Measurements from ENCODE around the gene MYO5B.
"Not testable (repeated sequence)": the region's sequence is repeated elsewhere in the genome, so short reads cannot be mapped to it uniquely, and the experiment has no call there.

MYO5B gene

GRCh38 chr18:49854681-49855080, 340.3 kb downstream of the MYO5B start:
- DNase-seq (ENCODE audit: low spot score): no peak

GRCh38 chr18:49853436-49853835, 341.5 kb downstream of the MYO5B start:
- no peak for DNase-seq (ENCODE audit: low spot score)

- no peak for DNase-seq (ENCODE audit: low spot score)
Observed at GRCh38 chr18:49853011-49853410, 341.9 kb downstream of the MYO5B start.

- no peak for DNase-seq (ENCODE audit: low spot score)
Observed at GRCh38 chr18:49851624-49852023, 343.3 kb downstream of the MYO5B start.

GRCh38 chr18:49850636-49851035, 344.3 kb downstream of the MYO5B start:
- no peak for DNase-seq (ENCODE audit: low spot score)

- DNase-seq (ENCODE audit: low spot score): no peak
Observed at GRCh38 chr18:49849331-49850217, 345.4 kb downstream of the MYO5B start.

GRCh38 chr18:49848115-49848514, 346.8 kb downstream of the MYO5B start:
- DNase-seq (ENCODE audit: low spot score): no peak

- DNase-seq (ENCODE audit: low spot score): no peak
Observed at GRCh38 chr18:49847524-49847923, 347.4 kb downstream of the MYO5B start.

- no peak for DNase-seq (ENCODE audit: low spot score)
Observed at GRCh38 chr18:49846718-49847470, 348.1 kb downstream of the MYO5B start.

GRCh38 chr18:49846361-49846662, 348.6 kb downstream of the MYO5B start:
- no peak for DNase-seq (ENCODE audit: low spot score)

- DNase-seq (ENCODE audit: low spot score): no peak
Observed at GRCh38 chr18:49845629-49846360, 349.2 kb downstream of the MYO5B start.

GRCh38 chr18:49844903-49845302, 350.0 kb downstream of the MYO5B start:
- DNase-seq (ENCODE audit: low spot score): no peak

GRCh38 chr18:49843778-49844625, 350.9 kb downstream of the MYO5B start:
- no peak for DNase-seq (ENCODE audit: low spot score)

GRCh38 chr18:49843131-49843530, 351.8 kb downstream of the MYO5B start:
- no peak for DNase-seq (ENCODE audit: low spot score)

GRCh38 chr18:49842656-49843055, 352.3 kb downstream of the MYO5B start:
- DNase-seq (ENCODE audit: low spot score): no peak

GRCh38 chr18:49841236-49842217, 353.4 kb downstream of the MYO5B start:
- DNase-seq (ENCODE audit: low spot score): no peak

- DNase-seq (ENCODE audit: low spot score): no peak
Observed at GRCh38 chr18:49839012-49839411, 355.9 kb downstream of the MYO5B start.

GRCh38 chr18:49838381-49838780, 356.6 kb downstream of the MYO5B start:
- DNase-seq (ENCODE audit: low spot score): no peak

GRCh38 chr18:49837889-49838288, 357.1 kb downstream of the MYO5B start:
- DNase-seq (ENCODE audit: low spot score): no peak

GRCh38 chr18:49837316-49837835, 357.6 kb downstream of the MYO5B start:
- not testable (repeated sequence) for DNase-seq (ENCODE audit: low spot score)
